Measurements from ENCODE around the gene HNRNPK.
"Not testable (repeated sequence)": the region's sequence is repeated elsewhere in the genome, so short reads cannot be mapped to it uniquely, and the experiment has no call there.

HNRNPK gene

DNA sequence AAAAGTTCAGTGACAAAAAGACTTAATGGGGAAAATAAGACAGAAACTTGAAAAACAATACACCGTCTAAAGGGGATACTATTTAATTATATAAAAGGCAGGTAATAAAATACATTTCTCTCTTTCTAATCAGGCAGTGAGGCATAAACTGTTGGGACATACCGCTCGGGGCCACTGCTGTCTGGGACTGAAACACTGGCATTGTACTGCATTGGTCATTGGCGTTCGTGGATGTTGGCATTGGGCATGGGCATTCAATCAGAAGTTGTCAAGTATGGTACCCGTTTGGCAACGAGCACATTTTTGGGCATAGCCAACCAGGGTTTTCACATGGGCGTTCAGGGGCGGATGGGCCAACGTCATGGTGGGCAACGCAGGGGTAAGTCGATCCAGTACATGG is 4.7 kb downstream of the HNRNPK start:
- DNase-seq, result no peak

DNA sequence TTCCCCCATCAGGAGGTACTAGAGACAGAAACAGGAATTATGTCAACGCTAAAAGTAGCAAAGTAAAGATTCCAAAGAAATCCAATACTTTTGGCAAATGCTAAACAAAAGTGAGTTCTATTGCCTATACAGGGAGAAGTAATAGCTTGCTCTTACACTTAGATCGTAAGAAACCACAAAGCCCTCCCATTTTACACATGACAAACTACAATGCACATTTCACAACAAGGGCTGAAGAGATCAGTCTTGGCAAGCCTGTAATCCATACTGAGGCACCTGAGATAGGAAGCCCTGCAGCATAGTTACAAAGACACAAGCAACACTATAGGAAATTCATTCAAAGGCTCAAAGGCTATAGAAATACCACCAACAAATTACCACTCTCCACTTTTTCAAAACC is 7.7 kb downstream of the HNRNPK start:
- no peak for DNase-seq

- DNase-seq, result no peak
Measured at GRCh38 chr9:83971485-83971884, 8.5 kb downstream of the HNRNPK start.

GRCh38 chr9:83969602-83970001 is 10.4 kb downstream of the HNRNPK start:
- no peak for DNase-seq

DNA sequence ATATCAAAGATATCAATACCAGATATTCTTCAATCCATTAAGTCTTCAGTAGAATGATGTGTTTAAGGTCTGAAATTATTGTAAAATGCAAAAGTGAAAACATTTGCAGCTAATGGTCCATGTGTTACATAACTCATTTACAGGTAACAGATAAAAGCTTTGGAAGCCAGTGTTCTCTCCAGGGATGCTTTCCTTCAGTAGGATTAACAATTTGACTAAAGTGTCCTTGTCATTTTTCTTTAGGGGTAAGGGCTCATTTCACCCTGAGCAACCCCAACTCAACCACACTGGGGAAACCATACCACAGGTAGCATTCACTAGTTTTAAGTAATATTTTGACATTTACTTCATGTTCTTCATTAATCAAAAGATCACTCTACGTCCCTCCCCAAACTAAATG is 12.9 kb downstream of the HNRNPK start:
- no peak for DNase-seq

GRCh38 chr9:83966209-83966582 is 13.8 kb downstream of the HNRNPK start:
- no peak for DNase-seq

GRCh38 chr9:83965350-83966208 is 14.4 kb downstream of the HNRNPK start:
- DNase-seq, result no peak

DNA sequence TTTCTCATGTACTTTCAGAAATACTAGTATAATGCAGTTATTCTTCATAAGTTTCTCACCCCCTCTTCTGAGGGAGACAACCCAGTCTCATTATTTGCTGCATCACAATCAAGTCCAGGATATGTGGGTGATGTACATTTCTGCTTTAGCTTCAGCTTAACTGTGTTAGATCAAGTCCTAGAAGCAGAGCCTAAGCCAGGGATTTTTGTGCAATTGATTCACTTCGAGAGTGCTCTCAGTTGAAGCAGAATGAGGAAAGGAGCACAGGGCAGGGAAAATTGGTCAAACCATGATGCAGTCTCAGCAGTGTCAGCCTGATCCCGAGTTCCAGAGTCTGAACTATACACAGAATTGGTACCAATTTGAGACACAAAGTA is 15.1 kb downstream of the HNRNPK start:
- no peak for DNase-seq

DNA sequence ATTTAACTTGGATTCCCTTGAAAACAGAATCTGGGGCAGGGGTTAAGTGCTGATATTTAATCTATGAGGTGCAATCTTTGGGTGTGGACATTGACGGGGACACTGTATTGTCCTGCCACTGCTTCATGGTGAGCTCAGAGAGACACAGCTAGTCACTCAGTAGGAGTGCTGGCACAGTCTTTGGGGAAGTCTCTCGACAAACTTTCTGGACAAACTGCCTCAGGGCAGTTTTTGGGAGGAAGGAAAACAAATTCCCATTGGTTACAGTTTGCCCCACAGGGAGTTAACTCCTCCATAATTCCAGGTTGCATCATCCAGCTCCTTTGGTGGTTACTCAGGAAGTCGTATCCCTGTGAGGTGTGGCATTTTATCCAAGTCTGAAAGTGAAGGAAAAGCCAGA is 17.9 kb downstream of the HNRNPK start:
- DNase-seq, result no peak

- DNase-seq, result no peak
Measured at GRCh38 chr9:83960991-83961390, 19.0 kb downstream of the HNRNPK start.

DNA sequence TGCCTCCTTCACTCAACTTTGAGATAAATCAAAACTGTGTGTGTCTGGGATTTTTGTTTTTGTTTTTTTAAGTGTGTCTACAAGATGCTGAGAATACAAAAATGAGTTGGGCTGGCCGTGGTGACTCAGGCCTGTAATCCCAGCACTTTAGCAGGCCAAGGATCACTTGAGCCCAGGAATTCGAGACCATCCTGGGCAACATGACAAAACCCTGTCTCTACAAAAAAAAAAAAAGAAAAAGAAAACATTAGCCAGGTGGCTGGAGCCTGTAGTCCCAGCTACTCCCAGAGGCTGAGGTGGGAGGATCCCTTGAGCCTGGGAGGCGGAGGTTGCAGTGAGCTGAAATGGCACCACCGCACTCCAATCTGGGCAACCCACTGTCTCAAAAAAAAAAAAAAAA is 21.0 kb downstream of the HNRNPK start:
- no peak for DNase-seq

GRCh38 chr9:83957248-83957513 is 22.8 kb downstream of the HNRNPK start:
- DNase-seq, result no peak

DNA sequence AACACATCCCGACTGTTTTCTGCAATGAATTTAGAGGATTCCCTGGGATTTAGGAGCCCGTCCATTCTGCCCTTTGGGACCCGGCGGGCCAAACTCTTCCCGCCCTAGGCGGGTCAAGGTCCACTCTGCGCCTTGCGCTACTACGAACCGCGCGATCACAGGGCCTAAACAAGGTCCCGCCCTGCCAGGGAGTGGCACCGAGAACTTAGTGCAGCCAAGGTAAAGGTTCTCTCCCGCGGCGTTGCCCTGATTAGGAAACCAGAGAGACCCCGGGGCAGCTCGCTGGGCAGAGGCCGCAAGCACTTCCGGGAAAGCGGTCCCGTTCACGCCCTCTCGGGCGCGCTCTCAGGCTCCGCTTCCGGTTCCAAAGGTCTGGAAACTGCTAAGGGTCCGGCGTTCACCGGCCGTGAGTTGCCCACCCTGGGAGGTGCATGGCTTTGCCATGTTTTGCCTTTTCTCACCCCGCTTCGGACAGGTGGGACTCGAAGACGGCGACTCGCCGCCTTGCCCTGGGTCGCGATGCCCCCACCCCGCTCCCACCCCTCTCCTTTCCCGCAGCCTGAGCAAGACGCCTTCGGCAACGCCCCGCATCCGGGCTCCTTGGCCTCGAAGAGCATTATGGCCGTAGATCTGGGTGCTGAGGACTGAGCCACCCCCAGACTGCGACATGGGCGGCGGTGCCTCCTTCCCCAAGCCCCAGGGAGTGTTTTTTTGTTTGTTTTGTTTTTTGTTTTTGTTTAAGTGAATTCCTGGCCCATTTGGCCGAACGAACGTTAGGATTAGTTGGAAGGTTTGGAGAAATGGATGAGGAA is 23.4 kb downstream of the HNRNPK start:
- DNase-seq, result no peak

DNA sequence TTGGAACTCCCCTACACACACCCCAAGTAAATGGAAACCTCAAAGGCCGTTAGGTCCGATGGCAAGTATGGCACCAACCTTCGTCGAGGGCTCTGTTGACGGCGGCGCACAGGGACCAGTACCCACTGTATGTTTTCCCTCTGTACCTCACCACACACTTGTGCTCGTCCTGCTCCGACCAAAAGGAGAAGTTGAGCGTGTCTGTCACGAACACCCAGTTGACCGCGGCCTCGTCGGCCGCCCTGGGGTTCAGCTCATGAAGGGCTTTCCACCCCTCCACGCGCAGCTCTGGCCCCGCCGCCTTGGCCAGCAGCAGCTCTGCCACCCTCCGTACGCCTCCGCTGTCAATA is 24.0 kb downstream of the HNRNPK start:
- DNase-seq, result no peak

DNA sequence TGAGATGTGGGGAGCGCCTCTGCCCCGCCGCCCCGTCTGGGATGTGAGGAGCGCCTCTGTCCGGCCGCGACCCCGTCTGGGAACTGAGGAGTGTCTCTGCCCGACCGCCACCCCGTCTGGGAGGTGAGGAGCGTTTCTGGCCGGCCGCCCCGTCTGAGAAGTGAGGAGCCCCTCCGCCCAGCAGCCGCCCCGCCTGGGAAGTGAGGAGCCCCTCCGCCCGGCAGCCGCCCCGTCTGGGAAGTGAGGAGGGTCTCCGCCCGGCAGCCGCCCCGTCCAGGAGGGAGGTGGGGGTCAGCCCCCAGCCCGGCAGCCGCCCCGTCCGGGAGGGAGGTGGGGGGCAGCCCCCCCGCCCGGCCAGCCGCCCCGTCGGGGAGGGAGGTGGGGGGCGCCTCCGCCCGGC is 31.9 kb downstream of the HNRNPK start:
- DNase-seq, result not testable (repeated sequence)

DNA sequence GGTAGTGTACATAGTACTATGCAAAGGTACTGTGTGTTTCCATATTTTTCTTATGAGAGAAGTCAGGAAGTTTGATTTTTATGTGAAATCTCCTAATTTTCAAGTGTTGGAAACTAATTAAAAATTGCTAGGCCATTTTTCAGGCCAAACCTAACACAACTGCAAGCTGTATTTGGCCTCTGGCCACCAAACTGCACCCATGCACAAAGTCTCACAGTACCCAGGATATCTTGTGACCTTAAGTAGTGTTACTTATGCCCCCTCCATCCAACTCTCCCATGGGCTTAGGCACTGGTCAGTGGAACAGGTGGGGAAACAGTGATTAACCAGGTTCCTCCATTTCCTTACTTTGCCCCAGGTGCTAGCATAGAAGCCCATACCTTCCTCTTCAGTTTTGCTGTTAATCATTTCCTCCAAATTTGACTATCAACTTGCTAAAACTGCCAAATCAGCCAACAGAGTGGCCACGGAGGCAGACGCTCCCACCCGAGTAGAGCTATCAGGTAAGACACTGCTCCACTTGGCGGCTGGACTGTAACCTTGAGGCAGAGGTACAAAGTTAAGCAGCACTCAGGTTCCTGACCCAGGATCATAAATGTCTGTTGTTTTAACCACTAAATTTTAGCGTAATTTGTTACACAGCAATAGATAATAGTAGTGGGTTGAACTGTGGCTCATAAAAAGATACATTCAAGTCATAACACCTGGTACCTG is 39.3 kb downstream of the HNRNPK start:
- DNase-seq, result no peak

- peak; percentile 43 for DNase-seq
Measured at GRCh38 chr9:83937861-83938455, 42.1 kb downstream of the HNRNPK start.

- no peak for DNase-seq
Measured at GRCh38 chr9:83936523-83936922, 43.5 kb downstream of the HNRNPK start.

DNA sequence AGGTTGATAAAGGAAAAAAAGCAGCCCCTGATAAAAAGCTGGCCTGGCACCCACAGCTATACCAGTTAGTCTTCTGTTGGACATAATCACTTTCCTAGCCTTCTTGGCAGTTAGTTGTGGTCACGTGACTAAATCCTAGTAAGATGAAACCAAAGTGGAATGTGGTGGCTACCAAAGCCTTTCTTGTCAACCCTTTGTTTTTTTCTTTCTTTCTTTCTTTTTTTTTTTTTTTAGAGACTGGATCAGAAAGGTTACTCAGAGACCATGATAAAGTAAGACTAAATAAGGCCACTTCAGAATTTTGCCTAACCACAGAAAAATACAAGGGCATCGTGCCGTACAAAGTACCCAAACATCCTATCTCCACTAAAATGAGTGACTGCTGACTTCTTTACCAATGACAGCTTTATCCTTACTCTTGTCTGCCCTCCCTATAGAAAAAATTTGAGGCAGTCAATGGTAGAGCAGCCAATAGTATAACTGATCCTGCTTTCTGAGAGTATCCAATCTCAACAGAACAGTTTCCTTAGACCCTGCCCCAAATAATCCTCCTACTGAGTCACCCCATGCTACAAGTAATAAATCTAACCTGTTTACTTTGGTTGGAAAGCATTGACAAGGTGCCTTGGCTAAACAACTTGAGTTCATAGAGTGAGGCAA is 44.6 kb downstream of the HNRNPK start:
- DNase-seq, result no peak

DNA sequence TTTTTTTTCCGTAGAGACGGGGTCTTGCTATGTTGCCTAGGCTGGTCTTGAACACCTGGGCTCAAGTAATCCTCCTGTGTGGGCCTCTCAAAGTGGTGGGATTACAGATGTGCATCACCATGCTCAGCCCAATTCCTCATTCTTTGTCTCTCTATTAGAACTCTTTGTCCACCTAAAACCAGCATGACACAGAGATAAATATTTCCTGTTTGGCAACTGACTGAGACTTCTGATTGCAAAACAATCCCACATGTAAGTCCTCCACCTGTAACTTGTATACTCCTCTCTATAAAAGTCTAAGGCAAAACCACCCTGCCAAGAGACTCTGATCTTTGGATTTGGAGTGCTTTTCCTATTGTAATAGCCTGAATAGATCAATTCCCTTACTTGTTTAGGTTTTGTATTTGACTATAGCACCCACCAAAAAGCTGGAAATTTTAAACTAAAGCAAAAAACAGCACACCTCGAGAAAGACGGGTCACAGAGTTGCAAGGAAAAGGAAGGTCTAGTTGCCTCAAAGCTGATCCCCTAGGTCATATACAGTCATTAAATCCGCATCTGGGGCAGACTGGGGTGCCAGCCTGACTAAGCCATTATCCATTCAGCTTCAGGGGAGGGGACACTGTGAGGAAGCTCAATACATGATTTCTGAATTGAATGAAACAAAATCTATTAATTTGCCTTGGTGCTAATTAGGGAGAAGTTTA is 45.3 kb downstream of the HNRNPK start:
- peak; percentile 70 for DNase-seq

DNA sequence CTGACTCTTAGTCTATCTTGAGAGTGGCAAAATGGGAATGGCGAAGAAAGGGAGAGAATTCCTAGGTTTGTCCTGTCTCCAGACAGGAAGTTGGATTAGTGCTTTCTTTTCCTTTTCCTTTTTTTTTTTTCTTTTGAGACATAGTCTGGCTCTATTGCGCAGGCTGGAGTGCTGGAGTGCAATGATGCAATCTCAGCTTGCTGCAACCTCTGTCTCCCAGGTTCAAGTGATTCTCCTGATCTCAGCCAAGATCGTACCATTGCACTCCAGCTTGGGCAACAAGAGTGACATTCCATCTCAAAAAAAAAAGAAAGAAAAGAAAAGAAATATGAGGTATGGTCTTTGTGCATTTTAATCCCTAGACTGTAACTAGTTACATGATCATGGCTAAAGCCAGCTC is 46.2 kb downstream of the HNRNPK start:
- peak; percentile 16 for DNase-seq

GRCh38 chr9:83932851-83933250 is 47.2 kb downstream of the HNRNPK start:
- no peak for DNase-seq

All from GF-D8 (cell line).